Measurements from ENCODE around the gene PPM1E.

PPM1E gene

GRCh38 chr17:59002126-59002525, 246.5 kb downstream of the PPM1E start:
- Histone ChIP-seq H3K36me3 (ENCODE audit: insufficient read depth, low read depth, low read length) (peaks cover 57% of the 10 kb centered on the region), H3K4me3 (ENCODE audit: low read length) (no peak overlapping the region), H3K9me3 (ENCODE audit: insufficient read depth, low read depth, low read length) (no peaks in the 10 kb centered on the region), H3K4me1 (ENCODE audit: insufficient read depth, low read length) (no peaks in the 10 kb centered on the region), H3K27me3 (ENCODE audit: insufficient read depth, low read length) (no peaks in the 10 kb centered on the region), H3K9ac (ENCODE audit: low read depth, low read length) (no peak overlapping the region), H3K27ac (ENCODE audit: low read length) (no peak overlapping the region)

GRCh38 chr17:59002848-59003247, 247.2 kb downstream of the PPM1E start:
- peaks cover 55% of the 10 kb centered on the region for H3K36me3 ChIP-seq (ENCODE audit: insufficient read depth, low read depth, low read length)
- no peak overlapping the region for H3K27ac ChIP-seq (ENCODE audit: low read length)
- no peaks in the 10 kb centered on the region for H3K9me3 ChIP-seq (ENCODE audit: insufficient read depth, low read depth, low read length)
- H3K4me3 ChIP-seq (ENCODE audit: low read length): no peak overlapping the region
- no peak overlapping the region for H3K9ac ChIP-seq (ENCODE audit: low read depth, low read length)
- H3K4me1 ChIP-seq (ENCODE audit: insufficient read depth, low read length): no peaks in the 10 kb centered on the region
- H3K27me3 ChIP-seq (ENCODE audit: insufficient read depth, low read length): no peaks in the 10 kb centered on the region

- Histone ChIP-seq H3K27ac (ENCODE audit: low read length) (no peak overlapping the region), H3K9ac (ENCODE audit: low read depth, low read length) (no peak overlapping the region), H3K4me3 (ENCODE audit: low read length) (no peak overlapping the region), H3K27me3 (ENCODE audit: insufficient read depth, low read length) (no peaks in the 10 kb centered on the region), H3K4me1 (ENCODE audit: insufficient read depth, low read length) (no peaks in the 10 kb centered on the region), H3K9me3 (ENCODE audit: insufficient read depth, low read depth, low read length) (no peaks in the 10 kb centered on the region), H3K36me3 (ENCODE audit: insufficient read depth, low read depth, low read length) (peaks cover 52% of the 10 kb centered on the region)
Observed at GRCh38 chr17:59003860-59004259, 248.2 kb downstream of the PPM1E start.

GRCh38 chr17:59004338-59005111, 248.9 kb downstream of the PPM1E start:
- Histone ChIP-seq H3K36me3 (ENCODE audit: insufficient read depth, low read depth, low read length) (peaks cover 48% of the 10 kb centered on the region), H3K27me3 (ENCODE audit: insufficient read depth, low read length) (no peaks in the 10 kb centered on the region), H3K27ac (ENCODE audit: low read length) (no peak overlapping the region), H3K9ac (ENCODE audit: low read depth, low read length) (peak overlapping the region; percentile 39; the same call in 1 of the 2 replicates), H3K9me3 (ENCODE audit: insufficient read depth, low read depth, low read length) (no peaks in the 10 kb centered on the region), H3K4me3 (ENCODE audit: low read length) (no peak overlapping the region), H3K4me1 (ENCODE audit: insufficient read depth, low read length) (no peaks in the 10 kb centered on the region)

- H3K27ac ChIP-seq (ENCODE audit: low read length): no peak overlapping the region
- no peak overlapping the region for H3K9ac ChIP-seq (ENCODE audit: low read depth, low read length)
- H3K36me3 ChIP-seq (ENCODE audit: insufficient read depth, low read depth, low read length): peaks cover 51% of the 10 kb centered on the region
- H3K4me3 ChIP-seq (ENCODE audit: low read length): no peak overlapping the region
- no peaks in the 10 kb centered on the region for H3K27me3 ChIP-seq (ENCODE audit: insufficient read depth, low read length)
- no peaks in the 10 kb centered on the region for H3K4me1 ChIP-seq (ENCODE audit: insufficient read depth, low read length)
- H3K9me3 ChIP-seq (ENCODE audit: insufficient read depth, low read depth, low read length): no peaks in the 10 kb centered on the region
Observed at GRCh38 chr17:59007995-59008394, 252.3 kb downstream of the PPM1E start.

GRCh38 chr17:59008737-59009136, 253.1 kb downstream of the PPM1E start:
- H3K4me3 ChIP-seq (ENCODE audit: low read length): no peak overlapping the region
- H3K27me3 ChIP-seq (ENCODE audit: insufficient read depth, low read length): no peaks in the 10 kb centered on the region
- H3K4me1 ChIP-seq (ENCODE audit: insufficient read depth, low read length): no peaks in the 10 kb centered on the region
- H3K9me3 ChIP-seq (ENCODE audit: insufficient read depth, low read depth, low read length): no peaks in the 10 kb centered on the region
- no peak overlapping the region for H3K9ac ChIP-seq (ENCODE audit: low read depth, low read length)
- H3K27ac ChIP-seq (ENCODE audit: low read length): no peak overlapping the region
- peaks cover 48% of the 10 kb centered on the region for H3K36me3 ChIP-seq (ENCODE audit: insufficient read depth, low read depth, low read length)

GRCh38 chr17:59010026-59010425, 254.4 kb downstream of the PPM1E start:
- H3K4me1 ChIP-seq (ENCODE audit: insufficient read depth, low read length): no peaks in the 10 kb centered on the region
- H3K27me3 ChIP-seq (ENCODE audit: insufficient read depth, low read length): no peaks in the 10 kb centered on the region
- H3K27ac ChIP-seq (ENCODE audit: low read length): no peak overlapping the region
- no peak overlapping the region for H3K4me3 ChIP-seq (ENCODE audit: low read length)
- H3K36me3 ChIP-seq (ENCODE audit: insufficient read depth, low read depth, low read length): peaks cover 58% of the 10 kb centered on the region
- no peak overlapping the region for H3K9ac ChIP-seq (ENCODE audit: low read depth, low read length)
- H3K9me3 ChIP-seq (ENCODE audit: insufficient read depth, low read depth, low read length): no peaks in the 10 kb centered on the region

GRCh38 chr17:59011975-59012374, 256.3 kb downstream of the PPM1E start:
- H3K27ac ChIP-seq (ENCODE audit: low read length): no peak overlapping the region
- H3K9me3 ChIP-seq (ENCODE audit: insufficient read depth, low read depth, low read length): no peaks in the 10 kb centered on the region
- H3K4me3 ChIP-seq (ENCODE audit: low read length): no peak overlapping the region
- H3K27me3 ChIP-seq (ENCODE audit: insufficient read depth, low read length): no peaks in the 10 kb centered on the region
- peaks cover 65% of the 10 kb centered on the region for H3K36me3 ChIP-seq (ENCODE audit: insufficient read depth, low read depth, low read length)
- no peaks in the 10 kb centered on the region for H3K4me1 ChIP-seq (ENCODE audit: insufficient read depth, low read length)
- H3K9ac ChIP-seq (ENCODE audit: low read depth, low read length): no peak overlapping the region

- no peak overlapping the region for H3K27ac ChIP-seq (ENCODE audit: low read length)
- H3K36me3 ChIP-seq (ENCODE audit: insufficient read depth, low read depth, low read length): peaks cover 33% of the 10 kb centered on the region; the same call in 1 of the 2 replicates
- H3K9me3 ChIP-seq (ENCODE audit: insufficient read depth, low read depth, low read length): no peaks in the 10 kb centered on the region; the same call in 1 of the 2 replicates
Observed at GRCh38 chr17:59018019-59018418, 262.4 kb downstream of the PPM1E start.

GRCh38 chr17:59024916-59025315, 269.3 kb downstream of the PPM1E start:
- Histone ChIP-seq H3K9me3 (ENCODE audit: insufficient read depth, low read depth, low read length) (no peaks in the 10 kb centered on the region; the same call in 1 of the 2 replicates), H3K4me3 (ENCODE audit: low read length) (no peak overlapping the region), H3K36me3 (ENCODE audit: insufficient read depth, low read depth, low read length) (peaks cover 22% of the 10 kb centered on the region), H3K4me1 (ENCODE audit: insufficient read depth, low read length) (no peaks in the 10 kb centered on the region), H3K9ac (ENCODE audit: low read depth, low read length) (no peak overlapping the region), H3K27ac (ENCODE audit: low read length) (no peak overlapping the region), H3K27me3 (ENCODE audit: insufficient read depth, low read length) (no peaks in the 10 kb centered on the region)

More at GRCh38 chr17:59018019-59018418, 262.4 kb downstream of the PPM1E start:
- H3K4me1 ChIP-seq (ENCODE audit: insufficient read depth, low read length): no peaks in the 10 kb centered on the region
- H3K9ac ChIP-seq (ENCODE audit: low read depth, low read length): no peak overlapping the region
- H3K4me3 ChIP-seq (ENCODE audit: low read length): no peak overlapping the region
- no peaks in the 10 kb centered on the region for H3K27me3 ChIP-seq (ENCODE audit: insufficient read depth, low read length)

GRCh38 chr17:59026176-59026939, 270.7 kb downstream of the PPM1E start:
- H3K9ac ChIP-seq (ENCODE audit: low read depth, low read length): no peak overlapping the region
- H3K27me3 ChIP-seq (ENCODE audit: insufficient read depth, low read length): no peaks in the 10 kb centered on the region
- H3K36me3 ChIP-seq (ENCODE audit: insufficient read depth, low read depth, low read length): peaks cover 26% of the 10 kb centered on the region
- H3K4me1 ChIP-seq (ENCODE audit: insufficient read depth, low read length): no peaks in the 10 kb centered on the region
- H3K4me3 ChIP-seq (ENCODE audit: low read length): no peak overlapping the region
- no peak overlapping the region for H3K27ac ChIP-seq (ENCODE audit: low read length)
- H3K9me3 ChIP-seq (ENCODE audit: insufficient read depth, low read depth, low read length): no peaks in the 10 kb centered on the region; the same call in 1 of the 2 replicates

- no peak overlapping the region for H3K4me3 ChIP-seq (ENCODE audit: low read length)
- no peak overlapping the region for H3K27ac ChIP-seq (ENCODE audit: low read length)
- peaks cover 28% of the 10 kb centered on the region for H3K36me3 ChIP-seq (ENCODE audit: insufficient read depth, low read depth, low read length)
- no peaks in the 10 kb centered on the region for H3K4me1 ChIP-seq (ENCODE audit: insufficient read depth, low read length)
- H3K9ac ChIP-seq (ENCODE audit: low read depth, low read length): no peak overlapping the region
- H3K9me3 ChIP-seq (ENCODE audit: insufficient read depth, low read depth, low read length): no peaks in the 10 kb centered on the region
- no peaks in the 10 kb centered on the region for H3K27me3 ChIP-seq (ENCODE audit: insufficient read depth, low read length)
Observed at GRCh38 chr17:59027750-59028149, 272.1 kb downstream of the PPM1E start.
